Esophagus muscularis mucosa (tissue), 4 donors: Measurements from ENCODE around the gene LIPA. TPM values are rescaled to one million over a fixed set of nuclear protein-coding genes. Genes with fewer than 3 reads are reported as not detected.

Source experiments
- DNase-seq: peaks from one replicate; pipeline ENCODE4 v3.0.0-alpha.2; 2017; ENCODE audit errors: extremely low spot score
- H3K27ac ChIP-seq, 4 donors: fragments of 200-600 bp; sonication (generic); replicated peaks in 1 of 4; 1 replicate in 3 of 4; 2 replicates in 1 of 4; pipeline ENCODE4 v1.5.1; 2016 to 2019; ENCODE audit warnings: mild to moderate bottlenecking in 1 of 4
- H3K27me3 ChIP-seq, 4 donors: fragments of 200-600 bp; sonication (generic); one replicate each; pipeline versions ENCODE4 v1.5.1 to v1.6.0; 2016 to 2019
- H3K36me3 ChIP-seq, 4 donors: fragments of 200-600 bp; sonication (generic); one replicate each; pipeline ENCODE4 v1.5.1; 2016 to 2019
- H3K4me1 ChIP-seq, 4 donors: fragments of 200-600 bp; sonication (generic); one replicate each; pipeline ENCODE4 v1.5.1; 2016 to 2019
- H3K4me3 ChIP-seq, 4 donors: fragments of 200-600 bp; sonication (generic); 1 replicate in 2 of 4; 2 replicates in 2 of 4; pipeline ENCODE4 v1.5.1; 2016 to 2019; ENCODE audit warnings: mild to moderate bottlenecking in 4 of 4, moderate library complexity in 1 of 4
- H3K9me3 ChIP-seq, 4 donors: fragments of 200-600 bp; sonication (generic); 1 replicate in 3 of 4; 2 replicates in 1 of 4; pipeline ENCODE4 v1.5.1; 2016 to 2019
- CTCF ChIP-seq, 3 experiments: fragments of 200-600 bp in 2 of 3; fragments of 450-650 bp in 1 of 3; sonication (generic) in 2 of 3; IDR thresholded peaks; one replicate each; pipeline ENCODE4 v1.5.1; 2017 to 2019; ENCODE audit warnings: antibody characterized with exemption in 3 of 3, mild to moderate bottlenecking in 2 of 3, moderate library complexity in 1 of 3
- EP300 ChIP-seq: sonication (generic); formaldehyde crosslinking; IDR thresholded peaks from one replicate; pipeline ENCODE4 v1.6.1; 2017; ENCODE audit warnings: antibody characterized with exemption
- POLR2A ChIP-seq: fragments of 450-650 bp; IDR thresholded peaks from one replicate; pipeline ENCODE4 v1.6.1; 2017; ENCODE audit warnings: antibody characterized with exemption, moderate library complexity, mild to moderate bottlenecking, low read depth
- POLR2AphosphoS5 ChIP-seq, 2 donors: sonication (generic); formaldehyde crosslinking; IDR thresholded peaks; one replicate each; pipeline ENCODE4 v1.6.1; 2017; ENCODE audit warnings: antibody characterized with exemption in 2 of 2
- WGBS: methylation state at CpG from one replicate; pipeline ENCODE4 v1.1.5; 2018; 5-methylcytosine and 5-hydroxymethylcytosine counted together
- intact Hi-C: fragments of 100-400 bp; cut with DNase I; formaldehyde crosslinking; loops from one replicate; pipeline ENCODE4 v1.15.1; 2023
- total RNA-seq, 4 donors: library from RNA; depleted of rRNA; stranded (reverse); fragments of >200 nt; gene quantifications; one replicate each; pipeline versions ENCODE4 v1.1.0 to v1.2.1, GENCODE V29; 2016

Gene LIPA
- total RNA-seq, 4 donors from 2014 or later: 18.3 to 28.3 (median 24.0) TPM

- H3K27me3 ChIP-seq: peaks cover 0 to 7% (median under 1%) of the 10 kb centered on the region in 4 donors
- 96% methylated on average over 3 of the region's 3 CpGs for whole genome bisulfite sequencing
- no peak overlapping the region for H3K27ac ChIP-seq
- H3K4me1 ChIP-seq: peaks cover 6 to 31% (median 24%) of the 10 kb centered on the region in 4 donors
- TF ChIP-seq POLR2A (no peak), CTCF (IDR thresholded peaks at IDR 0.05) (no peak), EP300 (no peak), POLR2AphosphoS5 (IDR thresholded peaks at IDR 0.05) (no peak)
- peaks cover 3 to 18% (median 13%) of the 10 kb centered on the region in 4 donors for H3K36me3 ChIP-seq
- peak; percentile 37 for DNase-seq
- intact Hi-C loops: loop anchor here (2.0 to 5.0 kb wide), 2 partner anchors 180 to 279 kb away; no protein-coding TSS in a partner anchor
- H3K4me3 ChIP-seq: no peak overlapping the region
- H3K9me3 ChIP-seq: no peaks in the 10 kb centered on the region
Measured at GRCh38 chr10:89210794-89211425, 40.7 kb downstream of the LIPA start.

DNA sequence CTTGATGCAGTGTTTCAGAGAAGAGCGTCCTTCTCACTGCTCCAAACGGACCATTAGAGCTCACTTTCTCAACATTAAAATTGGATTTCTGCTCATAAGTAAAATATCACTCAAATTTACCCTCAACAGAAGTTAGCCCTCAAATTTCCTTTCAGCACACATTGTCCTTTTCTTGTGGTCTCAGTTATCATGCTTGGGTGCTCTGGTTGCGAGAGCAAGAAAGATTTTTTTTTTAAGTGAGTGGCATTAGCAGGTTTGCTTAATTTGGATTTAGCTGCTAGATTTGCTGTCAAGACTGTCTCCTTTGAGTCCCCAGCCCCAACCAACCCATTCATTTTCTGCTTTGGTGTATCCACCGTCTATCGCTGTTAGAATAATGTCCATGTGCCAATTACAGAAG is 41.9 kb downstream of the LIPA start:
- no peak overlapping the region for H3K27ac ChIP-seq
- no peaks in the 10 kb centered on the region for H3K9me3 ChIP-seq
- peaks cover 0 to 8% (median 3%) of the 10 kb centered on the region in 4 donors for H3K27me3 ChIP-seq
- peaks cover under 1 to 8% (median 4%) of the 10 kb centered on the region in 4 donors for H3K36me3 ChIP-seq
- intact Hi-C loops: loop anchor here (2.0 to 5.0 kb wide), 2 partner anchors 179 to 277 kb away; no protein-coding TSS in a partner anchor
- no peak for TF ChIP-seq POLR2A
- TF ChIP-seq EP300: no peak
- no peak for TF ChIP-seq CTCF (IDR thresholded peaks at IDR 0.05)
- TF ChIP-seq POLR2AphosphoS5 (IDR thresholded peaks at IDR 0.05): no peak
- 99% methylated on average over 5 of the region's 5 CpGs for WGBS
- no peak overlapping the region for H3K4me3 ChIP-seq
- peak; percentile 31 for DNase-seq
- H3K4me1 ChIP-seq: peaks cover 6 to 35% (median 24%) of the 10 kb centered on the region in 4 donors

GRCh38 chr10:89207801-89208551 is 43.6 kb downstream of the LIPA start:
- peak; percentile 93 for DNase-seq
- H3K27me3 ChIP-seq: peaks cover 0 to 8% (median 3%) of the 10 kb centered on the region in 4 donors
- intact Hi-C loops: no loop called here

GRCh38 chr10:89207181-89207800 is 44.3 kb downstream of the LIPA start, which contains the start of gene CH25H:
Gene CH25H (minus strand): TSS chr10:89207317. CDS start chr10:89207292, 25 bp downstream.
- 1% methylated on average over 28 of the region's 28 CpGs for WGBS
- peak; percentile 76 to 79 for TF ChIP-seq POLR2AphosphoS5 (IDR thresholded peaks at IDR 0.05)
- TF ChIP-seq EP300: peak; percentile 66
- TF ChIP-seq CTCF (IDR thresholded peaks at IDR 0.05): peak in 1 of 3 experiments; percentile 0
- no peak for TF ChIP-seq POLR2A
- Histone ChIP-seq H3K4me1 (peaks cover 6 to 29% (median 21%) of the 10 kb centered on the region in 4 donors), H3K27me3 (peaks cover 0 to 8% (median 3%) of the 10 kb centered on the region in 4 donors), H3K4me3 (peak within 1 kb of the TSS; percentile 61 to 65 (median 62)), H3K27ac (peak within 1 kb of the TSS; percentile 75 to 89 (median 79)), H3K36me3 (no peaks in the 10 kb centered on the region), H3K9me3 (no peaks in the 10 kb centered on the region)
- peak; percentile 95 for DNase-seq
- intact Hi-C loops: no loop called here

More at GRCh38 chr10:89207801-89208551, 43.6 kb downstream of the LIPA start:
- H3K4me3 ChIP-seq: peak overlapping the region; percentile 61 to 65 (median 62)
- H3K27ac ChIP-seq: peak overlapping the region; percentile 75 to 89 (median 79)
- TF ChIP-seq EP300: no peak
- no peak for TF ChIP-seq CTCF (IDR thresholded peaks at IDR 0.05)
- no peak for TF ChIP-seq POLR2A
- TF ChIP-seq POLR2AphosphoS5 (IDR thresholded peaks at IDR 0.05): no peak
- H3K4me1 ChIP-seq: peaks cover 6 to 29% (median 21%) of the 10 kb centered on the region in 4 donors
- H3K36me3 ChIP-seq: no peaks in the 10 kb centered on the region
- 20% methylated on average over 5 of the region's 60 CpGs for WGBS
- H3K9me3 ChIP-seq: no peaks in the 10 kb centered on the region
